Cardiac septum (tissue), 1 donor: ENCODE measurements around the gene KRTAP10-4. TPM values are rescaled to one million over a fixed set of nuclear protein-coding genes. Genes with fewer than 3 reads are reported as not detected.
"Not testable (repeated sequence)": the region's sequence is repeated elsewhere in the genome, so short reads cannot be mapped to it uniquely, and the experiment has no call there.

Experiments used
- DNase-seq: peaks from one replicate; pipeline ENCODE4 v3.0.0-alpha.2; 2020; ENCODE audit warnings: low spot score
- intact Hi-C: fragments of 100-400 bp; cut with DNase I; formaldehyde crosslinking; loops from one replicate; pipeline ENCODE4 v1.14.0; 2022
- total RNA-seq: library from RNA; stranded (reverse); fragmentation: NEBNext Ultra II Directional; extraction: Animal tissue kit (Norgen Biotek cat#: 25700); gene quantifications from one replicate; pipeline ENCODE4 v1.2.1, GENCODE V29; 2021
- donor health status: DM: no; HTN: no; CAD: no.

Gene KRTAP10-4
- total RNA-seq, 1 donor from 2014 or later, result not detected

DNA sequence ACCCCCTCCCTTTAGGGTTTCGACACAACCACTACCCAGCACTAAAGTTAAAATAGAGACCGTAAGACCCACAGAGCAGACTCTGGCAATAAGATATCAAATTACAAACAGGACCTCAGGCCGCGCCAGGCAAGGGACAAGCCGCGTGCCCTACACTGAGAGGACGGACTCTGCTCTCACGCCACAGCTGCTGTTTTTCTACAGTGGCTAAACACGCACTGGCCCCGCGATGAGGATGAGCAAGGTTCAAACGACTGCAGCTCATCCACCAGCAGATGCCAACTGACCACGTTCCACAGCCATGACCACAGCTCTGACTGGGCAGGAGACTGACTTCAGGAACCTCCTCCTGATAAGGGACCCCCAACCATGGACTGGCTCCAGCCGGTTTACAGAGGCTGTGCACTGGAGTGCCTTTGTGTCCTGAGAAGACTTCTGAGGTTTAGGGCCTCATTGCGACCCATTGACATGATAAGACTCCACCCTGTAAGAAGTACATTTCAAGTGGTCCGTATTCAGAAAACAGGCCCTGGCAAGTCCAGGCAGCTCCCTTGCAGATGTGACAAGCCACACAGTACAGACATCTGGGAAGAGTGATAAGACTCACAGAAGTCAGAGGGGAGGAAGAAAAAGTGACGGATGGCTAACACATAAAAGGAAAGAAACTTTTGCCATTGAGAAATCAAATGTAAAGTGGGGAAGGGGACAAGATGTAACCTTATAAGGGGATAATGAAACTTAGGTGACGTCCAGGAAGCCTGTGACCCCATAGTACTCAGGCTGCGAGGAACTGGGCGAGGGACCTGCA, 20.3 kb downstream of the KRTAP10-4 start:
- intact Hi-C loops, result no loop called here
- no peak for DNase-seq

DNA sequence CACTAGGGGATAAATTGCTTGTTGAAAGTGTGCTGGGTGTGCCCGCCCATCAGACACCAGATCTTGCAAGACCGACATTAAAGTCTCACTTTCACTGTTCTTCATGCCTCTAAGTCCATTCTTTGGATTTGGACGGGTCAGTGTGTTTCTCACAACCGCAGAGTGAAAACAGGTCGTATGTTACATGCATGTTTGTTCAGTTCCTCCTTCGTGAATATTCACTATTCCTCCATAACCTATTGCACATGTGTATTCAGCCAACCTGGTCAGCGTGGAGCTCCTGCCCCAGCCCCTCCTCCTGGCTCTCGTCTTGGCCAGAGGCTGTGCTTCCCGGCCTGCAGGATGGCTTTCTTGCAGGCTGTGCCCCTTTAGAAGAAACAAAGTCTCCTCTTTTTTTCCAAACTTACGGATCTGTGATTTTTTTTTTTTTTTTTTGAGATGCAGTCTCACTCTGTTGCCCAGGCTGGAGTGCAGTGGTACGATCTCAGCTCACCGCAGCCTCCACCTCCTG, 20.9 kb downstream of the KRTAP10-4 start:
- intact Hi-C loops, result no loop called here
- no peak for DNase-seq

DNA sequence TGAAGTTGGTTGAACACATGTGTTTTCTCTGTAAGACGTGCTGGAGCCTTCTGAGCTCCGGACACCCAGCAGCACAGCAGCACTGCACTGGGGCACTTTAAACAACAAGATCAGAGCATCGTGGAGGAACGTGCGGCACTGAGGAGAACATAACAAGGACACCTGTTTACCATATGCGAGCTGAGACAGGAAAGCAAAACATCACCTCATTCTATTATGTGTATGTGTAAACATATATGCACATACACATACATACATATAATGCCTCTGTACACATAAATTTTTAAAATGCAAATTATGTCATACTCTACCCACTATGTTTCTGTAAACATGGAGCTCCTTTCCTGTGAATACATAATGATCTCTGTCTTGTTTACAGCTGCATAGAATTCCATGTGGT, 22.0 kb downstream of the KRTAP10-4 start:
- DNase-seq, result no peak
- intact Hi-C loops, result no loop called here

DNA sequence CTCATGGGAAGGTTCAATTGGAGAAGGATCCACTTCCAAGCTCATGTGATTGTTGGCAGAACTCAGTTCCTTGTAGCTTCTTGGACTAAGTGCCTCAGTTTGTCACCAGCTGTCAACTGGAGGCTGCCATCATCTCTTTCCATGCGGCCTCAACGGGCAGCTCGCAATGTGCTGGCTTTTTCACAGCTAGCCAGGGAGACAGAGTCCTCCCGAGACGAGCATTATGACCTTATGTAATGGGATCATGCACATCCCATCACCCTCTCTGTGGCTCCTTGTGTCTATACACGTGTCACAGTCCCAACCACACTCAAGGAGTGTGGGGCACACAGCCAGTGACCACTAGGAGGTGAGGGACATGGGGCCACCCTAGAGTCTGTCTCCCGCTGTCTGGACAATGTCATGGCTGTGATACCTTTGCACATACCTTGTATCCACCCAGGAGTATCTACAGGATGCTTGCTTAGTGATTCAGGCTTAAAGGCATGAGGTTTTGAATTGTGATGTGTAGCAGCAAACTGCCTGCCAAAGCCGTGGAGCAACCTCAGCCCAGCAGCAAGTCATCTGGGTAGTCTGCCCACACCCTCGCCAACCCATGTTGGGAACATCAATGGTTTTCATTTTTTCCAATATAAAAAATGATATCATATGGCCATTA, 22.7 kb downstream of the KRTAP10-4 start:
- no peak for DNase-seq

DNA sequence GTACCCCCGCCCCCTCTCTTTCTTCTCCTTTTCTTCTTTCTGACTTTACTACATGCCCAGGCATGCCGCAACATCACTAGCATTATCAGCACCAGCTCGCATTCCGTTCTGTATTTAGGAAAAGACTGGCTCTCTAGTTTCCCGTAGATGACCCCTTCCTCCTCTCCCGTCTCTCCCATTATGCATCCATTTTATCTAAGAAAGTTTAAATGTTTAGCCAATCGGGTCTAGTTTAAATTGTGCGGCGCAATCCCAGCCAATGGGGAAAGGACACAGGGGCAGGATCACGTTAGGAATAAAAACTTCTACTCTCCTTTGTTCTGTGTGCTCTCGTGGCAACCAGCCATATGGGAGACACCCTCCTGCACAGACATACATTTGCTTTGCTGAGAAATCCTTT, 24.5 kb downstream of the KRTAP10-4 start:
- no peak for DNase-seq
- intact Hi-C loops, result no loop called here

More for the DNA sequence above, 22.7 kb downstream of the KRTAP10-4 start:
- intact Hi-C loops, result no loop called here

DNA sequence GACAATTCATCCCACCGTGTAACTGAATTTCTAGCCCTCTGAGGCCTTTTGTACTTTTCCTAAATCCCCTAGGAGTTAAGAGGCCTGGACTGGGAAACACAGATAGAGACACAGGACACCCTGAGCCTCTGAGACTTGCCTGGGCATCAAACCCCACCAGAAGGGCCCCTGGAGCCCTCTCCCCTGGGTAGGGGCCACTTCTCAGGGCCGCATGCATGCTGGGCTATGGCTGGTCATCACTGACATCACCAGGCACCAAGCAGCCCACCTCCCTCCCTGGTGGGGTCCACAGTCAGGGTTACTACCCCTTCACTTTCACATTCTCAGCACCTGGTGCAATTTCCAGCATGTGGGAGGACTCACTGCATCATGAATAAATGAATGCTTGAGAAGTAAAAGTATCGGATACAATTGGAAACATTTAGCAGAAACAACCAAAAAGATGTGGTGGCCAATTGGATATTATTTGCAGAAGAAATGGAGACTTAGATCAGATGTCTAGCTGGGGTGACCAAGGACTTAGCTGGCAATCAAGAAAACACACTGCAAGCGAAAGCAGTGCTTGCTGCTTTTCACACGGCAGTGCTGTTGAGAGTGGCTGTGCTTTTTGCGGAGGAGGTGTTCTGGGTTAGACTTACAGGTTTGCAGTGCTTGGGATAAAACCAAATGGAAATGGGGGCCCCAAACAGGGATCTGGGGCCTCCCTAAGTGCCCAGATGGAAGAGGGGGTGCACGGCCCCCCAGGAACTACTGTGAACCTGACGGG, 25.9 kb downstream of the KRTAP10-4 start:
- no peak for DNase-seq

DNA sequence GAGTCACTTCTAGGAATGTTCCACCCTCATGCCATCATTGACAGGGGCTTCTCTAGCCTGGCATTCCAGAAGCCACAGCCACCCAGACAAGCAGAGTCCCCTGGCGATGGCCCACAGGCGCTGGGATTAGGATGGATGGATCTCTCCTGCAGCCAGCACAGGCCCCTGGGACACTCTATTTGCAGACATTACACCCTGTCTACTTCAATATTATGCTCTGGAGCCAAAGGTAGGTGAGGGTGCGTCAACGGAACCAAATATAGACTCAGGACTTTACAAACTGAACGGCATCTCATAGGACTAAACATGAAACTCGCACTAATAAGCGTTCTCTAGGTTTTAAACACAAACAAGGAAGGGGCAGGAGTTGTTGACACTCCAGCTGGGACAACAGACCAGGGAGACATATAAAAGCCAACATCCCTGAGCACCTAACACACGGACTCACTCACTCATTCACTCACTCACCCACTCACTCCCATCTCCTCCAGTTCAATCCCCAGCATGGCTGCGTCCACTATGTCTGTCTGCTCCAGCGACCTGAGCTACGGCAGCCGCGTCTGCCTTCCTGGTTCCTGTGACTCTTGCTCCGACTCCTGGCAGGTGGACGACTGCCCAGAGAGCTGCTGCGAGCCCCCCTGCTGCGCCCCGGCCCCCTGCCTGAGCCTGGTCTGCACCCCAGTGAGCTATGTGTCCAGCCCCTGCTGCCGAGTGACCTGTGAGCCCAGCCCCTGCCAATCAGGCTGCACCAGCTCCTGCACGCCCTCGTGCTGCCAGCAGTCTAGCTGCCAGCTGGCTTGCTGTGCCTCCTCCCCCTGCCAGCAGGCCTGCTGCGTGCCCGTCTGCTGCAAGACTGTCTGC, 26.8 kb downstream of the KRTAP10-4 start, which contains the start of gene KRTAP10-7:
TSS of gene KRTAP10-7 (plus strand) at position 480 of the 861 bp plus-strand sequence. CDS start at position 505, 25 bp downstream.
- intact Hi-C loops, DNase-seq: not testable (repeated sequence)

More for the DNA sequence above, 25.9 kb downstream of the KRTAP10-4 start:
- intact Hi-C loops, result no loop called here

DNA sequence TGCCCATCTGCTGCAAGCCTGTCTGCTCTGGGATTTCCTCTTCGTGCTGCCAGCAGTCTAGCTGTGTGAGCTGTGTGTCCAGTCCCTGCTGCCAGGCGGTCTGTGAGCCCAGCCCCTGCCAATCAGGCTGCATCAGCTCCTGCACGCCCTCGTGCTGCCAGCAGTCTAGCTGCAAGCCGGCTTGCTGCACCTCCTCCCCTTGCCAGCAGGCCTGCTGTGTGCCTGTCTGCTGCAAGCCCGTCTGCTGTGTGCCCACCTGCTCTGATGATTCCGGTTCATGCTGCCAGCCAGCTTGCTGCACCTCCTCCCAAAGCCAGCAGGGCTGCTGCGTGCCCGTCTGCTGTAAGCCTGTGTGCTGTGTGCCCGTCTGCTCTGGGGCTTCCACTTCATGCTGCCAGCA, 27.6 kb downstream of the KRTAP10-4 start:
- DNase-seq, intact Hi-C loops: not testable (repeated sequence)

DNA sequence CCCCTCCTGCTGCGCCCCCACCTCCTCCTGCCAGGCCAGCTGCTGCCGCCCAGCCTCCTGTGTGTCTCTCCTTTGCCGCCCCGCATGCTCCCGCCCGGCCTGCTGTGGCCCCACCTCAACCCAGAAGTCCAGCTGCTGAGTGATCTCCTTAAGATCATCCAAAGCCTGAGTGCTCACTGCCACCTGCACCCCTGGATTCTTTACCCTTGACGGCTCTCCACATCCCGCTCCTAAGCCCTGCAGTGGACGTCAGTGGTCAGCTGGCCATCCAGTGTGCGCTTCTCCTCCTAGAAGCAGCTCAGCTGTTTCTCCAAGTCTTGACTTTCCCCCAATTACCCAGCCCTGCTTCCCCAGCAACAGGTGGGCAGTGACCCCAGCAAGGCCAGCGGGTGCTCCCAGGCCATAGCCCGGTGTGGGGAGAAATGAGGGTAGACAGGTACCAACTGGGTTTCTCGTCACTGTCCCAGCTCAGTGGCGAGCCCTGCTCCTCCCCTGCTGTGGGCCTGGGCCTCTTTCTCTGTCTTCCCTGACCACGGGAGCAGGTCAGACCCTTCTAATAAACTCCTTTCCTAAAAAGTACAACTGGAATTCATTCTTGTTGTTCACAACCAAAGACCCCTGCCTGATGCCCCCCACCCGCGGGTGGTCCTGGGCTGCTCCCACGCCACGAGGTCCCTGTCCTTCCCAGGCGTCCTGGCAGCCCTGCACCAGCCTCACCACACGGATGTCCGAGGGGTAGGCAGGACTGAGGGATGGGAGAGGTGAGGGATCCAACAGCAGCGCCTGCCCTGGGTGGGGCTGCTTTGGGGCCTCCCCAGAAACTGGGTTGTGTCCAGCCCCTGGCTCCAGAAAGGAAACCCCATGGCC, 28.3 kb downstream of the KRTAP10-4 start:
- intact Hi-C loops, result no loop called here
- DNase-seq, result no peak

DNA sequence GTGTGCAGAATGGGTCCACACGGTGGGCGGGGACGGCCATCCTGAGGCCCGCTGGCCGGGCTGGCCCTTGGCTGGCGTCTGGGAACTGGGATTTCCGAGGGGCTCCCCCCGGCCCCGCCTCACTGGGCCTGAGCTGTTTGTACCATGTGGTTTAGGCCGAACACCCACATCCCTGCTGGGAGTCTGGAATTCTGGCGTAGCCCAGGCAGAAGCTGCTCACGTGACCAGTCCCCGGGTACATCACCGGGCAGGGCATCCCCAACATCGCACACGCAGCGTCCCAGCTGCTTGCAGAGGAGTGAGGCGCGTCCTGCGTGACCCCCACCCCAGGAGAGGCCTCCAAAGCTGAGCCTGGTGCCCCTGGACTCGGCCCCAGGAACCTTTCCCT, 28.9 kb downstream of the KRTAP10-4 start:
- intact Hi-C loops, result no loop called here
- no peak for DNase-seq

DNA sequence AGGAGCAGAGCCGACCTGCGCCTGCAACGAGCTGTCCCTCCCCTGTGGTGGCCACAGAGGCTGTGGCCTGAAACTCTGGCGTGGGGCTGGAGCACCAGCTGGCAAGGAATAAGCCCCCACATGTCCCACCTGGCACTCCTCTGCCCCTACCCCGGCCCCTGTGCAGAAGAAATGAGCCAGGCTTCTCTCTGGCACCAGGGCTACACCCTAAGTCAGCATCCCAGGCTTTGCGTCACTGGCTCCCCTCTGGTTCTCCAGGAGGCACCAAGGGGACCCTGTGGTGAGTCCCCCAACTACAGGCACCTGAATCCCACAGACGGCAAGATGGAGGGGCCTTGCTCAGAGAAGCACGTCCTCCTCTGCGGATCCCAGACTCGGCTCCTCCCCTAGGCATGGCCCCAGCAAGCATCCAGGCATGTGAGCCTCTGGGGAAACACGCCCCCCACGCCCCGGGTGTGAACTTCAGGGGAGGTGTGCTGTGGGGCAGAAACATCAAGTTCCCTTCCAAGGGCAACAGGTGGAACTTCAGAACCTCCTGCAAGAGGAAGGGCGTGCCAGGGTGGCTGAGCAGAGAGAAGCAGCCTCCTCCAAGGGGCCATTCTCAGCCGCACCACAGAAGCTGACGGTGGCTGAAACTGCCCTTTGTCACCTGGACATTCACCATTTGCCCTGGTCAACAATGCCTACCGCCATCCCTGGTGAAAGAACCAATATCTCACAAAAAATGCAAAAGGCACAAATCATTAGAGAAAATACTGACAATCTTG, 29.8 kb downstream of the KRTAP10-4 start:
- intact Hi-C loops, result no loop called here
- DNase-seq, result no peak

DNA sequence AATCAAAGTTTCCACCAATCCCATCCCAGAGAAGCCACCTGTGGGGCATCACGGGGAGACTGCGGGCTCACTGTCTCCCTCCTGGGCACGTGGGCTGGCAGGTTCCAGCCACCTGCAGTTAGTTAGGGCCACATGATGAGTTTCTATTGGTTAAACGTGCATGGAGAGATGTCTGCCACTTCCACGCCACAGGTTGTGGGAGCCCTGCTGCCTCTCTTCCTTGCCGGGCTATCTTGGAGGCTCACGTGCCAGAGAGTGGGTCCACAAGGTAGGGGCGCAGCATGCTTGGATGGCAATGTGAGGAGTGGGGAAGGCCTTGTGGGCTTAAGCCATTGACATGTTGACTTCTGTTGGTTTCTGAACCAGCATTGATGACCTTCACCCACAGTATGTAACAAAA, 30.4 kb downstream of the KRTAP10-4 start:
- DNase-seq, result no peak
- intact Hi-C loops, result no loop called here

DNA sequence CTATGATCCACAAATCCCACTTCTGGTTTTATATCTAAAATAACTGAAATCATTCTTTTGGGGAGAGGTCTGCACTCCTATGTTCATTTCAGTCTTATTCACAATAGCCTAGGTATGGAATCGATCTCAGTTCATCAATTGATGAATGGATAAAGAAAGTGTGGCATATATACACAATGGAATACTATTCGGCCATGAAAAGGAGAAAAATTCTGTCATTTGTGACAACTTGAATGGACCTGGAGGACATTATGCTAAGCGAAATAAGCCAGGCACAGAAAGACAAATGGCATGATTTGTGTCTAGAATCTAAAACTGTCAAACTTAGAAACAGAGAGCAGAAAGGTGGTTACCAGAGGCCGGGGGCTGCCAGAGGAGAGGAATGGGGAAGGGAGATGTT, 33.0 kb downstream of the KRTAP10-4 start:
- intact Hi-C loops, result no loop called here
- no peak for DNase-seq

DNA sequence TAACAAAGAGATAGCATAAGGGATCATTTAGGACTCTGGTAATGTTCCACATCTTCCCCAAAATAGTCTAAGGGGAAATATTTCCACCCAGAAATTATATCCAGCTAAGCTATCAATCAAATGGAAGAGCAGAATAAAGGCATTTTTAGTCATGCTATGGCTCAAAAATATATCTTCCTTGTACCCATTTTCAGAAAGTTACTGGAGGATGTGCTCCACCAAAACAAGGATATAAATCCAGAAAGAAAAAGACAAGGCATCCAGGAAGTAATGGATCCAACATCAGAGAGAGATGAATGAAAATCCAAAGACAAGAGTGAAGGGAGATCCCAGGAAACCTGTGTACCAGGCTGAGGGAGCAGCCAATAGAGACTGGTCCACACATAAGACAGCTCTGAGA, 35.7 kb downstream of the KRTAP10-4 start:
- intact Hi-C loops, result no loop called here
- no peak for DNase-seq

DNA sequence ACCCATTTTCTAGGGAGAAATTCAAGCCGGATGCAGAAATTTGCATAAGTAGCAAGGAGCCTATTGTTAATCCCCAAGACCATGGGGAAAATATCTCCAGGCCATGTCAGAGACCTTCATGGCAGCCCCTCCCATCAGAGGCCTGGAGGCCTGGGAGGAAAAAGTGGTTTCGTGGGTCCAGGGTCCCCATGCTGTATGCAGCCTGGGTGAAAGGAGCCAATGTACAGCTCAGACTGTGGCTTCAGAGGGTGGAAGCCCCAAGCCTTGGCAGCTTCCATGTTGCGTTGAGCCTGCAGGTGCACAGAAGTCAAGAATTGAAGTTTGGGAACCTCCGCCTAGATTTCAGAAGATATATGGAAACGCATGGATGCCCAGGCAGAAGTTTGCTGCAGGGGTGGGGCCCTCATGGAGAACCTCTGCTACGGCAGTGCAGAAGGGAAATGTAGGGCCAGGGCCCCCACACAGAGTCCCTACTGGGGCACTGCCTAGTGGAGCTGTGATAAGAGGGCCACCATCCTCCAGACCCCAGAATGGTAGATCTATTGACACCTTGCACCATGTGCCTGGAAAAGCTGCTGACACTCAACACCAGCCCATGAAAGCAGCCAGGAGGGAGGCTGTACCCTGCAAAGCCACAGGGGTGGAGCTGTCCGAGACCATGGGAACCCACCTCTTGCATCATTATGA, 36.8 kb downstream of the KRTAP10-4 start:
- DNase-seq, intact Hi-C loops: not testable (repeated sequence)

DNA sequence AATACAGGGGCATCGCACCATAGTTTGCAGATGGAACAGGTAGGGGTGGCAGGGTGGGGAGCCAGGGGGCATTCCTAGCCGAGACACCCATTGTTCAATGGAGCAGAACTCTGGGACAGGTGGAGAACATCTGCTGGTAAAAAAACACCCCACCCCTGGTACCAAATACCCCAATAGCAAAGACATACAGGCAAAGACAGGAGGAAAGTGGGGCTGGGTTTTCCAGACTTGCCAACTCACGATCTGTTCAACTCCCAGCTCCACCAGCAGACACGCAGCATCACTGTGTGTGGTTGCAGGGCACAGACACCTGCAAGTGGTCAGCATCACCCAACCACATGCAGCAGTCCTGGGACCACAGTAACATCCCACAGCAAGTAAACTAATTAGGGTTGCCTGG, 38.0 kb downstream of the KRTAP10-4 start:
- intact Hi-C loops, result no loop called here
- no peak for DNase-seq

DNA sequence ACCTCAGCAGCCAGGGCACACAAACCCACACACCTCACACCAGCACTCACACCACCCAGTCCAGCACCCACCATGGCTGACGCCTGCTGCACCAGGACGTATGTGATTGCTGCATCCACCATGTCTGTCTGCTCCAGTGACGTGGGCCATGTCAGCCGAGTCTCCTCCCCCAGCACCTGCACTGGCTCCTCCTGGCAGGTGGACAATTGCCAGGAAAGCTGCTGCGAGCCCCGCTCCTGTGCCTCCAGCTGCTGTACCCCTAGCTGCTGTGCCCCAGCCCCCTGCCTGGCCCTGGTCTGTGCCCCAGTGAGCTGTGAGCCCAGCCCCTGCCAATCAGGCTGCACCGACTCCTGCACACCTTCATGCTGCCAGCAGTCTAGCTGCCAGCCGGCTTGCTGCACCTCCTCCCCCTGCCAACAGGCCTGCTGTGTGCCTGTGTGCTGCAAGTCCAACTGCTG, 38.5 kb downstream of the KRTAP10-4 start, which contains the start of gene KRTAP10-8:
TSS of gene KRTAP10-8 (plus strand) at position 51 of the 458 bp plus-strand sequence. CDS start at position 73, 22 bp downstream.
- intact Hi-C loops, result no loop called here
- DNase-seq, result no peak
